OCI-LY3 (cell line): ENCODE measurements around the gene CROCC2.
"Not testable (repeated sequence)": the region's sequence is repeated elsewhere in the genome, so short reads cannot be mapped to it uniquely, and the experiment has no call there.

Experiments used
- H2AFZ ChIP-seq: fragments of 200-600, 300-600 bp; shearing (Covaris generic); 2 replicates; pipeline ENCODE4 v1.6.0; 2014; ENCODE audit warnings: antibody characterized with exemption, low read depth, low read length
- H3K27ac ChIP-seq: fragments of 200-600, 300-600 bp; sonication (generic); 2 replicates; pipeline ENCODE4 v1.5.1; 2014; ENCODE audit warnings: mild to moderate bottlenecking, low read length, moderate library complexity, mixed read lengths
- H3K27me3 ChIP-seq: fragments of 200-600, 300-600 bp; sonication (generic); 2 replicates; pipeline ENCODE4 v1.6.1; 2014; ENCODE audit warnings: low read depth, low read length, mixed read lengths
- H3K36me3 ChIP-seq: fragments of 200-600, 300-600 bp; sonication (generic); replicated peaks from 2 replicates; pipeline ENCODE3; 2014; ENCODE audit warnings: low read depth, low read length, mixed read lengths
- H3K4me1 ChIP-seq: fragments of 300-600, 200-600 bp; sonication (generic); 2 replicates; pipeline ENCODE4 v1.6.1; 2014; ENCODE audit warnings: low read length, mixed read lengths
- H3K4me2 ChIP-seq: fragments of 200-600, 300-600 bp; sonication (generic); 2 replicates; pipeline ENCODE4 v1.6.1; 2014; ENCODE audit warnings: low read length, mixed read lengths
- H3K4me3 ChIP-seq: fragments of 300-600, 200-600 bp; sonication (generic); 2 replicates; pipeline ENCODE4 v1.5.1; 2014; ENCODE audit warnings: antibody characterized with exemption, mild to moderate bottlenecking, low read length, moderate library complexity
- H3K79me2 ChIP-seq: fragments of 300-600, 200-600 bp; shearing (Covaris generic); 2 replicates; pipeline ENCODE4 v1.6.1; 2014; ENCODE audit warnings: mild to moderate bottlenecking, low read length, mixed read lengths
- H3K9ac ChIP-seq: fragments of 300-600, 200-600 bp; shearing (Covaris generic); 2 replicates; pipeline ENCODE4 v1.6.0; 2014; ENCODE audit warnings: mild to moderate bottlenecking, low read length, moderate library complexity
- H3K9me3 ChIP-seq: fragments of 200-600, 300-600 bp; shearing (Covaris generic); 2 replicates; pipeline ENCODE4 v1.6.1; 2014; ENCODE audit warnings: low read length, mixed read lengths; ENCODE audit not compliant: insufficient read depth
- H4K20me1 ChIP-seq: fragments of 200-600, 300-600 bp; sonication (generic); 2 replicates; pipeline ENCODE4 v1.6.1; 2016; ENCODE audit warnings: low read length, mixed read lengths; ENCODE audit not compliant: insufficient read depth
- EZH2phosphoT487 ChIP-seq: fragments of 200-600 bp; shearing (Covaris generic); IDR thresholded peaks from 2 replicates; pipeline ENCODE4 v1.6.1; 2018; ENCODE audit warnings: antibody characterized with exemption, mixed run types, low read depth
- TF ChIP-seq, protein P1 (sequence below): fragments of 200-600, 300-600 bp; sonication (generic); IDR thresholded peaks from 2 replicates; pipeline ENCODE4 v1.5.1; 2014; ENCODE audit warnings: antibody characterized with exemption, low read length, low read depth

CROCC2 gene

DNA sequence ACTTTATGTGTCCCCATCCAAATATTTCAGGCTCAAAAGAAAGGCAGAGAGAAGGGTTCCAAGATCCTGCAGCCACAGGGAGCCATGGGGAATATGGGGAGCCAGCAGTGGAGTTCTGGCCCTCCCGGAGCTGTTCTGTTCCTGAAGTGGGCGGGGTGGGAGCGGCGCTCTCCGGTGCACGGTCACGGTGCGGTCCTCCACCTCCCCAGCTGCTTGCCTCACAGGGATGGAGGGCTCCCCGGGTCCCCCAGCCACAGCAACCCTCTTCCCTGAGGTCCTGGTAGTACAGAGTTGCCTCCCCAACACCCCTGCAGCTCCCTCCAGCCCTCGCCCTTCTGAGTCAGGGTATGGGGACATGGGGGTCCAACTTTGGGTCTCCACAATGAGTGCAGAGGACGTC lies 66.1 kb downstream of the CROCC2 start:
- Histone ChIP-seq H3K9ac (no peak overlapping the region), H3K4me2 (no peak overlapping the region), H3K9me3 (no peaks in the 10 kb centered on the region), H3K4me1 (no peaks in the 10 kb centered on the region), H2AFZ (no peak overlapping the region), H4K20me1 (no peaks in the 10 kb centered on the region), H3K27me3 (0 out of 2 replicates have a peak, but pooled peaks cover 3% of the 10 kb centered on the region), H3K27ac (no peak overlapping the region), H3K4me3 (no peak overlapping the region), H3K79me2 (no peaks in the 10 kb centered on the region), H3K36me3 (no peaks in the 10 kb centered on the region)
- TF ChIP-seq EZH2phosphoT487 = no peak
- TF ChIP-seq, protein P1, sequence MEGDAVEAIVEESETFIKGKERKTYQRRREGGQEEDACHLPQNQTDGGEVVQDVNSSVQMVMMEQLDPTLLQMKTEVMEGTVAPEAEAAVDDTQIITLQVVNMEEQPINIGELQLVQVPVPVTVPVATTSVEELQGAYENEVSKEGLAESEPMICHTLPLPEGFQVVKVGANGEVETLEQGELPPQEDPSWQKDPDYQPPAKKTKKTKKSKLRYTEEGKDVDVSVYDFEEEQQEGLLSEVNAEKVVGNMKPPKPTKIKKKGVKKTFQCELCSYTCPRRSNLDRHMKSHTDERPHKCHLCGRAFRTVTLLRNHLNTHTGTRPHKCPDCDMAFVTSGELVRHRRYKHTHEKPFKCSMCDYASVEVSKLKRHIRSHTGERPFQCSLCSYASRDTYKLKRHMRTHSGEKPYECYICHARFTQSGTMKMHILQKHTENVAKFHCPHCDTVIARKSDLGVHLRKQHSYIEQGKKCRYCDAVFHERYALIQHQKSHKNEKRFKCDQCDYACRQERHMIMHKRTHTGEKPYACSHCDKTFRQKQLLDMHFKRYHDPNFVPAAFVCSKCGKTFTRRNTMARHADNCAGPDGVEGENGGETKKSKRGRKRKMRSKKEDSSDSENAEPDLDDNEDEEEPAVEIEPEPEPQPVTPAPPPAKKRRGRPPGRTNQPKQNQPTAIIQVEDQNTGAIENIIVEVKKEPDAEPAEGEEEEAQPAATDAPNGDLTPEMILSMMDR = no peak

DNA sequence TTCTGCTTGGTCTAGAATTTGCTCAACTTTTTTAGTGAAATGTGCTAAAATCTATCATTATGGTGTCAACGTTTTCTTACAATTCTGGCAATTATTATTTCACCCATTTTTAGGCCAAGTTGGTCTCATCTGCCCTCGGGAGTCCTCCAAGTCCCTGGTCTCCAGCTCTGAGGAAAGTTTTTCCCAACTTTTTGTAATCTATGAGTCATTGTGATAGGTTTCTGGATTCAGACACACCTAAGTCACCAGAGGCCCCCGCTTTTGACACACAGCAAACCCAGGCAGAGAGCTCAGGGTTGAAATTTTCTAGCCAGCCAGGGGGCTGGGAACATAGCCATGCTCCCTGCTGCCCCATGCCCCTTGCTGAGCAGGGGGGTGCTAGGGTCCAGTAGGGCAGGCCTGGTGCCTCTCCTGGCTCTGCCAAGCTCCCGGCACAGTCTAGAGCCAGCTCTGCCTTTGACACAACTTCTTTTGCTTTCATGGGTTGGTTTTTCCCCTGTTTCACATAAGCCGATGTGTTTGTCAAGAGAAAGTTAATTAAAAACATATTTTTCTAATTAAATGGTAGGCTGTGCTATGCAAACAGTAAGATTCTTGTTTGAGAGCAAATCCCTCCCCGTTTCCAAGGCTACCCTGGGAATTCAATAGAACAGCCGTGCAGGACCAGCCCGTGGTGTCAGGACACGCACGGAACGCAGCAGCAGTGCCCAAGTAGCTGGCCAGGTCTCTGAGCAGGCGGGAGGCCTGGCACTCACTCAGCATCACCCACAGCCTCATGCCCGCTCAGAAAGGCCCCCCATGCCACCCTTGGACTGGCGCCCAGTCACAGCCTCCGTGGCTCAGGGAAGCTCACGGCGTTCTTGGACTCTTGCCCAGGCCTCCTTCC lies 66.7 kb downstream of the CROCC2 start:
- Histone ChIP-seq H3K9ac (no peak overlapping the region), H3K36me3 (no peaks in the 10 kb centered on the region), H3K4me1 (no peaks in the 10 kb centered on the region), H3K27me3 (0 out of 2 replicates have a peak, but pooled peaks cover 3% of the 10 kb centered on the region), H3K4me2 (no peak overlapping the region), H3K9me3 (no peaks in the 10 kb centered on the region), H3K79me2 (no peaks in the 10 kb centered on the region), H4K20me1 (no peaks in the 10 kb centered on the region), H2AFZ (no peak overlapping the region), H3K4me3 (no peak overlapping the region), H3K27ac (no peak overlapping the region)
- TF ChIP-seq, protein P1 = no peak
- no peak for TF ChIP-seq EZH2phosphoT487

DNA sequence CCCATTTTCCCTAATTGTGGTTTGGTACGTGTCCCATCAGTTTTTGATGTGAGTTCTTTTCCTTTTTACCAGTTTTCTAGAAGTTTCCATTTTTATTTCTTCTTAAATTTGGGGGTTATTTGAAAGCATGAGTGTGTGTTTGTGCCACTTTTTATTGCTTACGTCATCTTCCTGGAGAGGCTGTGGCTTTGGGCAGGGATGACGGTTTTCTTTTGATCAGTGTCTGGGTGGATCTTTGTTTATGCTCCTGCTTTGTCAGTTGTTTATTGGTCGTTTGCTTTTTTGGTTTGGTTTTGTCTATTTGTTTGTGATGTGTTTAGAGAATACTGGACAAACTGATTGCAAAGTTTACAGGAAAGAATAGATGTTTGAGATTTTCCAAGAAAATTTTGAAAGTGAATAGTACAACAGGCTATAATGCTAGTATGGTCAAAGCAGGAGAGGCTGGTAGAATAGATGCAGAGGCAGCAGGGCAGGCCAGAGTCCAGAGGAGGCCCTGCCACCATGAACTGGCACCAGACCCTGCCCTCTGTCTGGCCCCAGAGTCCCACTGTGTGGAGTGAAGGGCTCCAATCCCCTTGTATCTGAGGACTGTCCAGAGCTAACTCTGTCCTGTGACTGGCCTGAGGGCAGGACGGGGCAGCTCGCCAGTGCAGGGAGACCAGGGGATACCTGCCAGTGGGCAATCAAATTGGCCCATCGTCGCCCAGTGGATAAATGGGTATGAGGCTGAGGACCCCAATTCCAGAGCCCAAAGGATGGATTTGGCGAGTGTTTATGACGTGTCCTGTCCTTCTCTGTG lies 68.8 kb downstream of the CROCC2 start:
- no peak overlapping the region for H3K4me2 ChIP-seq

DNA sequence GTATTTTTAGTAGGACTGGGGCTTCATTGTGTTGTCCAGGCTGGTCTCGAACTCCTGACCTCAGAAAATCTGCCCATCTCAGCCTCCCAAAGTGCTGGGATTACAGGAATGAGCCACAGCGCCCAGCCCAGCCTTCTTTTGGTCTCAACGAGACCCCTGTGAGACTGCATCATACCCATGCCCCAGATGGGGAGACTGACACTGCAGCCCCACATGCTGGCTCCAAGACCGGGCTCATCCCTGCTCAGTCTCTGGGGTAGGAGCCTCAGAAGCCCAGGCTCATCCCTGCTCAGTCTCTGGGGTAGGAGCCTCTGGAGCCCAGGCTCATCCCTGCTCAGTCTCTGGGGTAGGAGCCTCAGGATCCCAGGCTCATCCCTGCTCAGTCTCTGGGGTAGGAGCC lies 69.8 kb downstream of the CROCC2 start:
- not testable (repeated sequence) for H2AFZ ChIP-seq, H3K36me3 ChIP-seq, H3K9ac ChIP-seq, H3K9me3 ChIP-seq, H3K4me3 ChIP-seq, H3K4me1 ChIP-seq, H3K79me2 ChIP-seq, H3K27me3 ChIP-seq, H3K4me2 ChIP-seq, H3K27ac ChIP-seq, H4K20me1 ChIP-seq

More for the DNA sequence above, 68.8 kb downstream of the CROCC2 start:
- no peak overlapping the region for H2AFZ ChIP-seq
- H3K27me3 ChIP-seq = 0 out of 2 replicates have a peak, but pooled peaks cover 3% of the 10 kb centered on the region
- no peaks in the 10 kb centered on the region for H4K20me1 ChIP-seq
- no peak overlapping the region for H3K9ac ChIP-seq
- no peaks in the 10 kb centered on the region for H3K36me3 ChIP-seq
- H3K79me2 ChIP-seq = no peaks in the 10 kb centered on the region
- no peak overlapping the region for H3K4me3 ChIP-seq
- H3K4me1 ChIP-seq = no peaks in the 10 kb centered on the region
- no peak overlapping the region for H3K27ac ChIP-seq
- H3K9me3 ChIP-seq = no peaks in the 10 kb centered on the region
- TF ChIP-seq, protein P1 = no peak
- no peak for TF ChIP-seq EZH2phosphoT487
